ENCODE measurements around the gene RTL10.

Gene RTL10

GRCh38 chr22:19863571-19863970 is 8.9 kb upstream of the RTL10 start:
- no peak for DNase-seq (ENCODE audit: low read depth)

GRCh38 chr22:19862619-19863246 is 8.1 kb upstream of the RTL10 start:
- no peak for DNase-seq (ENCODE audit: low read depth)

GRCh38 chr22:19859861-19860510 is 5.3 kb upstream of the RTL10 start:
- no peak for DNase-seq (ENCODE audit: low read depth)

GRCh38 chr22:19857382-19857781 is 2.7 kb upstream of the RTL10 start:
- no peak for DNase-seq (ENCODE audit: low read depth)

- peak; percentile 81 for DNase-seq (ENCODE audit: low read depth)
Measured at GRCh38 chr22:19855504-19856409, 1.1 kb upstream of the RTL10 start.

GRCh38 chr22:19853879-19854777 is 546 bp downstream of the RTL10 start:
- peak; percentile 17 for DNase-seq (ENCODE audit: low read depth)

- DNase-seq (ENCODE audit: low read depth): no peak
Measured at GRCh38 chr22:19853058-19853878, 1.4 kb downstream of the RTL10 start.

- no peak for DNase-seq (ENCODE audit: low read depth)
Measured at GRCh38 chr22:19852177-19852781, 2.4 kb downstream of the RTL10 start.

GRCh38 chr22:19851291-19852176 is 3.1 kb downstream of the RTL10 start:
- no peak for DNase-seq (ENCODE audit: low read depth)

- no peak for DNase-seq (ENCODE audit: low read depth)
Measured at GRCh38 chr22:19850763-19851109, 3.9 kb downstream of the RTL10 start.

- DNase-seq (ENCODE audit: low read depth): no peak
Measured at GRCh38 chr22:19849835-19850762, 4.6 kb downstream of the RTL10 start.

- DNase-seq (ENCODE audit: low read depth): peak; percentile 55
Measured at GRCh38 chr22:19848298-19849224, 6.1 kb downstream of the RTL10 start.

GRCh38 chr22:19847345-19847632 is 7.4 kb downstream of the RTL10 start:
- DNase-seq (ENCODE audit: low read depth): no peak

GRCh38 chr22:19846620-19847344 is 7.9 kb downstream of the RTL10 start:
- no peak for DNase-seq (ENCODE audit: low read depth)

- no peak for DNase-seq (ENCODE audit: low read depth)
Measured at GRCh38 chr22:19845054-19845722, 9.5 kb downstream of the RTL10 start.

- peak; percentile 81 for DNase-seq (ENCODE audit: low read depth)
Measured at GRCh38 chr22:19844377-19845053, 10.2 kb downstream of the RTL10 start.
